CD4-positive, alpha-beta T cell treated with Interleukin-6 at 100 ng/mL for 8 hours (primary cell): ENCODE results near the gene EEF2KMT.
"Not testable (repeated sequence)": the region's sequence is repeated elsewhere in the genome, so short reads cannot be mapped to it uniquely, and the experiment has no call there.

Source experiments
- DNase-seq: peaks from one replicate; pipeline ENCODE4 v3.0.0-alpha.2; 2020; ENCODE audit warnings: mixed read lengths, low spot score

EEF2KMT gene

GRCh38 chr16:5095145-5095830, 2.3 kb downstream of the EEF2KMT start:
- DNase-seq: not testable (repeated sequence)

GRCh38 chr16:5093746-5094145, 3.8 kb downstream of the EEF2KMT start:
- DNase-seq: not testable (repeated sequence)

GRCh38 chr16:5093081-5093480, 4.5 kb downstream of the EEF2KMT start:
- DNase-seq: not testable (repeated sequence)

- DNase-seq: not testable (repeated sequence)
Measured at GRCh38 chr16:5090592-5090991, 7.0 kb downstream of the EEF2KMT start.

- DNase-seq: not testable (repeated sequence)
Measured at GRCh38 chr16:5089911-5090555, 7.6 kb downstream of the EEF2KMT start.

DNA sequence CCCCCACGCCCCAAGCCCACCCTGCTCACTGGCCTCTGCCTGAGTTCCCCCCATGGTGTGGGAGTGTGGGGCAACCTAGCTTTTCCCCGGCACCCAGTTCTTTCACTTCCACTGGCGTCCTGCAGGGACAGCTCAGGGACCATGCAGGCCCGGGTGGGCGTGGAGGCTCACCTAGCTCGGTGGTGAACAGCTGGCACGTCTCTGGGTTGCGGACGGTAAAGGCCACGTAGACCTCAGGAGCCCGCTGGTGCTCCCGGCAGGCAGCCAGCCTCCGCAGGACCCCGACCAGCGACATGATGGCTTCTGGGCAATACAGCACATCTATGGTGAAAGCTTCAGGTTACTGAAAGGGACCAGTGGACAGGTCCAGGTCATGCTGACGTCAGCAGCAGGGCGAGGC, 8.7 kb downstream of the EEF2KMT start:
- DNase-seq: not testable (repeated sequence)

GRCh38 chr16:5088086-5088790, 9.4 kb downstream of the EEF2KMT start:
- DNase-seq: not testable (repeated sequence)

DNA sequence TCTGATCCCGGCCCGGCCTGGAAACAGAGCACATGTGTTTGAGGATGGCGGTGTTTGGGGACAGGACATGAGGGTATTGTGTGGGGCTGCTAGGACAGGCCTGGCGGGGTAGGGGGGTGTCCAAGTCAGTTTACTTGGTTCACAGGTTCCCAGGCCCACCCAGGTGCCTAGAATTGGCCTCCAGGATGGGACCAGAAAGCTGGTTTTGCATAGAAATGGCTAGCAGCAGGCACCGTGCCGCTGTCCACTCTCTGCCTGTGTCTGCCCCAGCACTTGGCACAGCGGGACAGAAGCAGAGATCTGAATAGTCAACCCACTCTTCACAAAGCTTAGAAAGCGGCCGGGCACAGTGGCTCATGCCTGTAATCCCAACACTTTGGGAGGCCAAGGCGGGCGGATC, 11.9 kb downstream of the EEF2KMT start:
- not testable (repeated sequence) for DNase-seq

- peak; percentile 40 for DNase-seq
Measured at GRCh38 chr16:5084802-5085201, 12.8 kb downstream of the EEF2KMT start.

GRCh38 chr16:5084099-5084731, 13.4 kb downstream of the EEF2KMT start:
- not testable (repeated sequence) for DNase-seq

DNA sequence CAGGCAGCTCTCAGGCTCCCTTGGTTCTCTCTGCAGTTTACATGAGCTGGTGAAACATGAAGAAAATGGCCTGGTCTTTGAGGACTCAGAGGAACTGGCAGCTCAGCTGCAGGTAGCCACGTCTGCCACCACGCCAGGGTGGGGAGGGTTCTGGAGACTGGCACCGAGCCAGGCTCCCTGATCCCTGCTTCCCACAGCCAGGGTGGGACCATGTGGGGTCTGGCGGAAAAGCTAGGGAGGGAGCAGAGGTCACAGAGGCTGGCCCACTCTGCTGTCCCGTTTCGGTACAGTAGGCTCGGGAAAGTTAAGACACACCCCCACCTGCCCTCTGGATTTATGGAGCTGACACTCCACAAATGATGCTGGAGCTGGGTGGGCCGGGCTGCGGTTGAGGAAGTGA, 13.9 kb downstream of the EEF2KMT start:
- DNase-seq: not testable (repeated sequence)

DNA sequence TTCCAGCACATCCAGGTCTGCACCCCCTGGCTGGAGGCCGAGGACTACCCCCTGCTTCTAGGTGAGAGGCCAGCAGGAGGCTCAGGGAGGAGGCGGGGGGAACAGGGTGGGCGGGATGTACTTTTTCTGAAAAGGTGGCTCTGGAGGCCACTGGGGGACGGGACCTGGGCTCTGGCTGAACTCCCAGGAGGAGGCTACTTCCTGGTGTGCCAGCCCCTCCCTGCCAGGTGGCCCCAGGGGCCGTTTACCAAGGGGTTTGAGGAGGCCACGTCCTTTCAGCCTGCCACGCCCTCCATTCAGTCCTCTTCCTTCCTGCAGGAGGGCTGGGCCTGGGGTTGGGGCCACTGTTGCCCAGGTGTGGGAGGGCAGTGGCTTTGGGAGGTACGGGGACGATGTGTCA, 16.6 kb downstream of the EEF2KMT start:
- DNase-seq: not testable (repeated sequence)

GRCh38 chr16:5080461-5080860, 17.1 kb downstream of the EEF2KMT start:
- not testable (repeated sequence) for DNase-seq

GRCh38 chr16:5078626-5079025, 19.0 kb downstream of the EEF2KMT start:
- no peak for DNase-seq

- DNase-seq: no peak
Measured at GRCh38 chr16:5077304-5077703, 20.3 kb downstream of the EEF2KMT start.

GRCh38 chr16:5075637-5076036, 22.0 kb downstream of the EEF2KMT start:
- DNase-seq: no peak

DNA sequence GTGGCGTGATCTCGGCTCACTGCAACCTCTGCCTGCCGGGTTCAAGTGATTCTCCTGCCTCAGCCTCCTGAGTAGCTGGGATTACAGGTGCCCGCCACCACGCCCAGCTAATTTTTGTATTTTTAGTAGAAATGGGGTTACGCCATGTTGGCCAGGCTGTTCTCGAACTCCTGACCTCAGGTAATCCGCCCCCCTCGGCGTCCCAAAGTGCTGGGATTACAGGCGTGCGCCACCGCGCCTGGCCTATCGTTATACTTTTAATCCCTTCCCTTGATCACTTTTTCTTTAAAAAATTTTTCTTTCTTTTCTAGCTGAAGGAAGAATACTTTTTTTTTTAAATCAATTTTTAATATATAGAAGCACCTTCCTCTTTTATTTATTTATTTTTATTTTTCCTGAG, 23.8 kb downstream of the EEF2KMT start:
- DNase-seq: not testable (repeated sequence)

DNA sequence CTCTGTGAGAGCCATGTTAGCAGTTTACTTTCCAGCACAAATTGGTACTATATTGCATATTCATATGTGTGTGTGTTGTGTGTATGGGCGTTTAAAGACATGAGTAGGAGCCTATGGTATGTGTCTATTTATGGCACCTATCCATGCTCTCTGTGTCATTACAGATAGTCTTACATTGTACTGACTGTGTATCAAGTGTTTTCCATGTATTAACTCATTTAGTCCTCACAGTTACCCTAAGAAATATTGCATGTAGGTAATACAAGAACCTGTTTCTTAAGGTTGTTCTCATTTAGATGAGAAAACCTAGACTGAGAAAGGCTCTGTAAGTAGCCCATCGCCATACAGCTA, 24.3 kb downstream of the EEF2KMT start:
- DNase-seq: no peak

- no peak for DNase-seq
Measured at GRCh38 chr16:5072334-5073278, 25.0 kb downstream of the EEF2KMT start.

GRCh38 chr16:5071681-5072333, 25.8 kb downstream of the EEF2KMT start, which contains the start of gene ALG1:
Gene ALG1, plus strand, starts transcription at chr16:5071843. Its CDS starts 7 bp downstream, at chr16:5071850.
- peak; percentile 88 for DNase-seq

DNA sequence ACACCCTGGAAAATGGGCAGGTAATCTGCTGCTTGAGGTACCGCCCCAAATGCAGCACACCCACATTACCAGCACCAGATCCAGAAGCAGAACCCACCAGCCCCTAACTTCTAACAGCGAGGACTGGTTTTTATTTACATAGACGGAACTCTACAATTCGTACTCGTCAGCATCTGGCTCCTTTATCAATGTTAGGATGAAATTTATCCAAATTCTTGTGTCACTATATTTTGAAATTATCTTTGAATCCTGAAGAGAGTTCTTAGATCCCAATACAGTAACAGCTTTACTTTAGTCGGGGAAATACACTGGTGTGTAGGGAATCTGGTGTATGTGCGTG, 26.3 kb downstream of the EEF2KMT start:
- DNase-seq: no peak
